GM13976 (cell line): ENCODE results near the gene PHF14.

Experiments used
- DNase-seq: peaks from one replicate; pipeline ENCODE4 v3.0.0; 2012; ENCODE audit warnings: low spot score
- in situ Hi-C: fragments of 300-500 bp; cut with MboI; formaldehyde crosslinking; loops from one replicate; pipeline ENCODE4 v1.12.0; 2022; ENCODE audit warnings: low sequenced_read_pairs, mixed read lengths, inconsistent platforms; ENCODE audit not compliant: unreplicated experiment
- TF ChIP-seq, protein P1 (sequence below): IDR thresholded peaks from 2 replicates; pipeline ENCODE4 v1.5.1; 2012; ENCODE audit warnings: borderline replicate concordance, mild to moderate bottlenecking; ENCODE audit not compliant: insufficient read depth; ENCODE audit errors: extremely low read depth, missing control alignments, control extremely low read depth

The PHF14 gene

DNA sequence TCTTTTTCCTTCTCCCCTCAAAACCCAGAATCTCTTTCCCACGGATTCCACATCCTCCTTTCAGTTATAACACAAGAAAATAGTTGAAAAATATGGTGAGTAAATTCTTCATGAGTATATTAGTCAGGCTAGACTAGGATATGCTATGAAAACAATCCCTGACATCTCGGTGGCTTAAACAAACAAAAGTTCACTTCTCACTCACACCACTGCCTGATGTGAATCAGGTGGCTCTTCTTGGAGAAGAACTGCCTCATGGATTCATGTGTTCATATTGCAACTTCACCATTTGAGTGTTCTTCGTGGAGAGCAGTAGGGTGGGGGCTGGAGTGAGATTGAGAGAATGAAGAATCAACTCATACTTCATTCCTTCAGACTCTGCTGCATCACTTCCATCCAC lies 204.1 kb downstream of the PHF14 start:
- TF ChIP-seq, protein P1, sequence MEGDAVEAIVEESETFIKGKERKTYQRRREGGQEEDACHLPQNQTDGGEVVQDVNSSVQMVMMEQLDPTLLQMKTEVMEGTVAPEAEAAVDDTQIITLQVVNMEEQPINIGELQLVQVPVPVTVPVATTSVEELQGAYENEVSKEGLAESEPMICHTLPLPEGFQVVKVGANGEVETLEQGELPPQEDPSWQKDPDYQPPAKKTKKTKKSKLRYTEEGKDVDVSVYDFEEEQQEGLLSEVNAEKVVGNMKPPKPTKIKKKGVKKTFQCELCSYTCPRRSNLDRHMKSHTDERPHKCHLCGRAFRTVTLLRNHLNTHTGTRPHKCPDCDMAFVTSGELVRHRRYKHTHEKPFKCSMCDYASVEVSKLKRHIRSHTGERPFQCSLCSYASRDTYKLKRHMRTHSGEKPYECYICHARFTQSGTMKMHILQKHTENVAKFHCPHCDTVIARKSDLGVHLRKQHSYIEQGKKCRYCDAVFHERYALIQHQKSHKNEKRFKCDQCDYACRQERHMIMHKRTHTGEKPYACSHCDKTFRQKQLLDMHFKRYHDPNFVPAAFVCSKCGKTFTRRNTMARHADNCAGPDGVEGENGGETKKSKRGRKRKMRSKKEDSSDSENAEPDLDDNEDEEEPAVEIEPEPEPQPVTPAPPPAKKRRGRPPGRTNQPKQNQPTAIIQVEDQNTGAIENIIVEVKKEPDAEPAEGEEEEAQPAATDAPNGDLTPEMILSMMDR = no peak
- DNase-seq = no peak
- in situ Hi-C loops = no loop called here

- no peak for DNase-seq
- TF ChIP-seq, protein P1 = no peak
- in situ Hi-C loops = no loop called here
These were observed 207.9 kb downstream of the PHF14 start for GRCh38 chr7:11181590-11181989.

GRCh38 chr7:11182736-11183135 lies 209.1 kb downstream of the PHF14 start:
- TF ChIP-seq, protein P1 = no peak
- no peak for DNase-seq
- in situ Hi-C loops = no loop called here

DNA sequence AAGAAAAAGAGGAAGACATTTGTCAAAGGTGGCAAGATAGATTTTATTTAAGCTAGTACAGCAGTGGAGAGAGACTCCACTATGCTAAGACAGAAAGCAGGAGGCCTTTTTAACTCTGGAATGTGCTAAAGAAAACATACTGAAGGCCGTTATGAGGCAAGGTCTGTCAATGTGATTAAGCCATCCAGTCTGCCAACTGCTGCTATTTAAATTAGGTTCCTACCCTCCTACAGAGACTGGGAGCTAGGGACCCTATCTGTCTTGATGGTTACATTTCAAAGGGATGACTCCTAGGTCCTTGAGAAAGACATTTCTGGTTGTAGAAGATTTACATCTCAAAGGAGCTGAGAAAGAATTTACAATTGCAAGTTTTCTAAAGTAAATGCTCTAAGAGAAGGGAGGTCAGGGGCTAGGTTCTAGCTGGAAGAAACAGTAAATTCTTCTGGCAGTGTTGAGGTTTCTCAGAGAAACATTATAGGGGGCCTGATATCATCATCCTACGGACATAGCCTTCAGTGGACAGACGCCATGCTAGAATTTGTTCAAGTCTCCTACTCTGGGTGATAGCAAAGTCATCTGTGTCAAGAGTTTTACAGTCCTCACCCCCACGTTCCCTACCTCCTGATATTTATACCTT lies 211.6 kb downstream of the PHF14 start:
- no peak for DNase-seq
- in situ Hi-C loops = no loop called here

DNA sequence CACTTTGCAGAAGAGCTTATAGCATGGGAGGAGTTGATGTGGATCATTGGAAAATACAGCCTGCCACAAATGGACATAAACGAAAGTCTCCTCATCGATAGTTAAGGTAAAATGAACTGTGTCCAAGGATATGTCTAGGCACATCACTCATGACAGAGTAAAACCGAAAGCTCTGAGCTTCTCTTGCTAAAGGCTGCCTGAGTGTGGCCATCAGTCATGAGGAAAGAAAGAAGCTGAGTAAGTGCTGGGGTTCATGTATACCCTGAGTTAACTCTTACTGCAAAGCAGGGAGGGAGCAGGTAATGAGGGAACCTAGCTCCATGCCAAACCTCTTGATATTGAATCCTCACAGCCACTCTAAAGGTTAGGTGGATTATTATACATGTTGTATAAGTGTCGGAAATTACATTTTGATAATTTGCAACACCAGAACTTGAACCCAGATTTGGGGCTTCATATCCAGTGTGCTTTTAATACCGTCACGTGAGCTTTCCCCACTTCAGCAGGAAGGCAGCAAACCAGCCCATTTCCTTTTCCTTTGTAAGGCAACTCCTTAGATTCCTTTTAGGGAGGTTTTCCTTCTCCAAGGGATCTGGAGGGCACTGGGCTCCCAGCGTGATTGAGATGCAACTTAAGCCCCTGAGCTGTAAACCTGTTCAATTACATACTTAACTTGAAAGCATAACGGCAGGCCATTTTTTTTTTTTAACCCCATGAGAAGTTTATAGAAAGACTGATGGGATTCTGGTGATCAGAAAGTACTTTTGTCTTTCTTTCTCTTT lies 215.0 kb downstream of the PHF14 start:
- TF ChIP-seq, protein P1 = no peak
- no peak for DNase-seq
- in situ Hi-C loops = no loop called here

More for the DNA sequence above, 211.6 kb downstream of the PHF14 start:
- TF ChIP-seq, protein P1 = no peak

DNA sequence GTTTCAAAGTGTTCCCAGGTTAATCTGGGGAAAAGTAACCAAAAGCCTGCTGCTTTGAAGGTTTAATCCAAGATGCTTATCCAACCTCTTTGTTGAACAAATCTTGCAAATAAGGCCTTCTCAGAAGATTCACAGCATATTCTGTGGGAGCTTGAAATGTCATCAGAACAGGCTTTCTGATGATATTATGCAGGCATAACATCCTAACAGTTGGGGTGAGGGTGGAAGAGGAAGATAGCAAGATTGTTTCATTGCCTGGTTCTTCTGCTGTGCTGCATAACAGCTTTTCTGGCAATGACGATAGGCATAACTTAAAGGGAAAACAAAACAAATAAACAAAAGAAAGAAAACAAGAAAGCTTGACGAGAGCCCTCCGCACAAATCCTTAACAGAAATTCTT lies 217.4 kb downstream of the PHF14 start:
- DNase-seq = no peak
- in situ Hi-C loops = no loop called here
- TF ChIP-seq, protein P1 = no peak
